MM.1S (cell line): ENCODE measurements around the gene DDX4.

ENCODE experiments used
- EZH2 ChIP-seq: fragments of 300-600 bp; sonication (generic); optimal IDR thresholded peaks from 2 replicates; pipeline ENCODE3; 2017; ENCODE audit warnings: low read depth, mild to moderate bottlenecking, antibody characterized with exemption, low read length, mixed read lengths
- EZH2phosphoT487 ChIP-seq: fragments of 300-600 bp; sonication (generic); IDR thresholded peaks from 2 replicates; pipeline ENCODE4 v1.6.1; 2018; ENCODE audit warnings: antibody characterized with exemption, low read length
- TF ChIP-seq, protein P1 (sequence below): fragments of 300-600 bp; sonication (generic); IDR thresholded peaks from 2 replicates; pipeline ENCODE4 v1.5.1; 2016; ENCODE audit warnings: antibody characterized with exemption, low read length, mixed read lengths

DNA sequence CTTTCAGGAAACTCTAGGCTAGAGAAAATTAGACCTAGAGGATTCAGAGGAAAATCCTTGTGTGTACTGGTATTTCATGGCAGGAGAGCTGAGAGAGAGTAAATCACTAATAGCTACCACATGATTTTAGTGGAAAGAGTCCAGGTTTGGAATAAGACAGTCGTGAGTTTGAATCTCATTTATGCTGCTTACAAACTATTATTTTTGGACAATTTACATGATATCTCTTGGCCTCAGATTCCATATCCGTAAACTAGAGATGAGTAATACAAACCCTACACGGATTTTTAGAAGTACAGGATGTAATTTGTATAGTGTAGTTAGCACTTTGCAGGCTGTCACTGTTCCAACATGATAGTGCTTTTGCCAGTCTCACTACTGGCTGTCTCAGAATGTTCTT lies 116.0 kb downstream of the DDX4 start:
- TF ChIP-seq EZH2phosphoT487 (no peak), EZH2 (no peak)
- TF ChIP-seq, protein P1, sequence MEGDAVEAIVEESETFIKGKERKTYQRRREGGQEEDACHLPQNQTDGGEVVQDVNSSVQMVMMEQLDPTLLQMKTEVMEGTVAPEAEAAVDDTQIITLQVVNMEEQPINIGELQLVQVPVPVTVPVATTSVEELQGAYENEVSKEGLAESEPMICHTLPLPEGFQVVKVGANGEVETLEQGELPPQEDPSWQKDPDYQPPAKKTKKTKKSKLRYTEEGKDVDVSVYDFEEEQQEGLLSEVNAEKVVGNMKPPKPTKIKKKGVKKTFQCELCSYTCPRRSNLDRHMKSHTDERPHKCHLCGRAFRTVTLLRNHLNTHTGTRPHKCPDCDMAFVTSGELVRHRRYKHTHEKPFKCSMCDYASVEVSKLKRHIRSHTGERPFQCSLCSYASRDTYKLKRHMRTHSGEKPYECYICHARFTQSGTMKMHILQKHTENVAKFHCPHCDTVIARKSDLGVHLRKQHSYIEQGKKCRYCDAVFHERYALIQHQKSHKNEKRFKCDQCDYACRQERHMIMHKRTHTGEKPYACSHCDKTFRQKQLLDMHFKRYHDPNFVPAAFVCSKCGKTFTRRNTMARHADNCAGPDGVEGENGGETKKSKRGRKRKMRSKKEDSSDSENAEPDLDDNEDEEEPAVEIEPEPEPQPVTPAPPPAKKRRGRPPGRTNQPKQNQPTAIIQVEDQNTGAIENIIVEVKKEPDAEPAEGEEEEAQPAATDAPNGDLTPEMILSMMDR = no peak
